ENCODE data around the gene HTRA2.

HTRA2 gene

GRCh38 chr2:74515271-74515980 is 14.3 kb upstream of the HTRA2 start:
- no peak for DNase-seq (ENCODE audit: low read depth in 1 of 2, low spot score in 1 of 2)

DNA sequence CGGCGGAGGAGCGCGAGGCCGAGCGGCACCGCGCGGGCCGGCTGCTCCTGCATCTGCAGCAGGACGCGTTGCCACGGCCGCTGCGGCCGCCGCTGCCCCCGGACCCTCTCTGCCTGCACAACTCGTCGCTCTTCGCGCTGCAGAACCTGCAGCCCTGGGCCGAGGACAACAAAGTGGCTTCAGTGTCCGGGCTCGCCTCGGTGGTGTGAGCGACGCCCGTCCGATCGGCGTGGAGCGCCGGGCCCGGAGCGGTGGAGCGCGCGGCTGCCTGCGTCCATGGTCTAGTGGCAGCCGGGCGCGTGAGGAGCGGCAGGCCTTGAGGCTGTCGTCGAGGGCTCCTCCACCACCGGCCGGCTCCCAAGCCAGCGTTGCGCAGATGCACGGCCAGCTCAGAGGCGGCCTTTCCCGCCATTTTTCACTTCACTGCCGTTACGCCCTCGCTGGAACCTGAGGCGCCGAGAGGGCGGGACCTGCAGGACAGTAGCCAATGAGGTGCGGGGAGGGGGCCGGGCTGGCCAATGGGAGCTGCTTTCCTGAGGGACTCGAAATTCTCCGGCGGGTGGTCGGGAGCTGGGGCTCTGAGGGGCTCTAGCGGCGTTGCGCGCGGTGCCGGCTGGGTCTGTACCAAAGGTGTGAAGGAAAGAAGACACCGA is 13.6 kb upstream of the HTRA2 start:
- peak; percentile 49 to 76 for DNase-seq (ENCODE audit: low read depth in 1 of 2, low spot score in 1 of 2)

DNA sequence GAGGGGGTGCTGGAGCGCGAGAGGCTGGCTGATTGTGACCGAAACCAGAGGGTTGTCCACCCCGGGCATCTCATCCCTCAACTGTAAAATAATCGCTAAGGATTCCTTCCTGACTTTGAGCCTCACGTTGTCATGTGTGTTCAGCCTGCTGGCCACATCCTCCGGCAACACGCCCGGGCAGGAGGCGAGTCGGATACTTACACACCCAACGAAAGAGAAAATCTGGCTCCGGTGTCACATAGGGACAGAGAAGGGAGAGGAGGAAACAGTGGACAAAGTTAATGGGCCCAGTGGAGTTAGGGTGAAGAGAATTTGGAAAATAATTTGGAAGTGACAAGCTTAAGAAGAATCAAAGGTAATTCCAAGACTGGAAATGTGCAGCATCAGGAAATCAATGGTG is 13.1 kb upstream of the HTRA2 start:
- no peak for DNase-seq (ENCODE audit: low read depth in 1 of 2, low spot score in 1 of 2)

DNA sequence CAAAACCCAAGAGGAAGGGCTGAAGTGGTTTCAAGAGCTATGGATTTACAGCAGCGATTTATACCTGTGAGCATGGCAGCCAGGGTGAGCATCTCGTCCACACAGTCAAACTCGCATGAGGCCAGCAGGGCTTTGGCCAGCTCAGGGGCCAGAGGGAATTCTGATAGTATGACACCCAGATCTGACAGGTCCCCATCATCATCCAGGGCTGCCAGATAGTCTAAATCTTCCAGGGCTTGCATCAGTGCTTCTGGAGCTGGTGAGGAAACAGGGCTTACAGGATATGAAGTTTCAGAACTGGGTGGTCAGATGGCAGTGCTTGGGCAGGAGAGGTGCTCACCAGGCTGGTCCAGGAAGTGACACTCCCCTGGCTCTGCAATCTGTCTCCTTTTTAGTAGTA is 7.2 kb upstream of the HTRA2 start:
- DNase-seq (ENCODE audit: low read depth in 1 of 2, low spot score in 1 of 2): no peak

DNA sequence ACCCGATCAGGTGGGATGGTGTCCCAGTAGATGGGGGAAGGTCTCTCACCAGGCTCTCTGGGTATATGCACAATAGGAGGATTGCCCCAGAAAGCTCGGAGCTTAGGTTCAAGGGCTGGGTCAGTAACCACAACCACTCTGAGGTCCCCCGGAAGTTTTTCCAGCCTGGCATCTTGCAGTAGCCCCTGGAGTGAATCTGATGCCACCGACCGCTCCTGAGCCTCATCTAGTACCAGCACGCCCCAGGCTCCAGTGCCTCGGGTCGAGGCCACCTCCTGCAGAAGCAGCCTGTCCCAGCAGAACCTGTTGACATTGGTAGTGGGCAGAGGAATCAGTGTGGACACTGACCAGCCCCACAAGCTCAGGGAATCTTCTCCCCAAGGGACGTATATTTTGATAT is 5.7 kb upstream of the HTRA2 start:
- DNase-seq (ENCODE audit: low read depth in 1 of 2, low spot score in 1 of 2): no peak

DNA sequence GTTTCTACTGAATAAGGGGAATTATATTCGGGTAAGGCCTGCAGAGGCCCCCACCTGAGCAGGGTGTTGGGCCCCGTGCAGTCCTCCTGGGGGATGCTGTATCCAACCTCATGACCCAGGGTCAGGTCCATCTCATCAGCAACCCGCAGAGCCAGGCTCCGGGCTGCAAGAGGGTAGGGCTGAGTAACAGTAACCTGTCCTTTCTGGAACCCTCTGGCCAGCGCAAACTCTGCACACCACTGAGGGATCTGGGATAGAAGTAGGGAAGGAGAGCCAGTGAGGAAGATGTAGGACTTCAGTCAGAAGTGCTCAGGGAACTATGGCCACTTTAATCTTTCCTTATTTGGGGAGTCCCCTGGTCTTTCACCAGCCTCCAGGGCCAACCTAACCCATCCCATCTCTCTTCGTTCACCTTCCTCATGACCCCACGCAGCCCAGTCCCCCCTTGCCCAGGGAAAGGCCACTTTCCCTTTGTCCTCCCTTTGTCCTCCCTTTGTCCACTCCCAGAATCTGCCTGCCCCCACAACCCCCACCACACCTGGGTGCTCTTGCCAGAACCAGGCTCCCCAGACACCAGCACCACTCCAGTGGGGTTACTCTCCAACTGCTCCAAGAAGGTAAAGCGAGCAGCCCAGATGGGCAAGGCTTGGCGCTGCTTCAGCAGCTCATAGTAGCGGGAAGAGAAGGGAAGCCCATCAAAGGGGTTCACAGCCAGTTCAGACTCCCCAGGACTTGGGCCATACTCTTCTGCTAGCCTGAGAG is 4.6 kb upstream of the HTRA2 start:
- DNase-seq (ENCODE audit: low read depth in 1 of 2, low spot score in 1 of 2): no peak

GRCh38 chr2:74525717-74526648 is 3.8 kb upstream of the HTRA2 start, which contains the start of gene DQX1:
Gene DQX1 (minus strand): TSS chr2:74526231. CDS start chr2:74525729, 502 bp downstream.
- no peak for DNase-seq (ENCODE audit: low read depth in 1 of 2, low spot score in 1 of 2)

DNA sequence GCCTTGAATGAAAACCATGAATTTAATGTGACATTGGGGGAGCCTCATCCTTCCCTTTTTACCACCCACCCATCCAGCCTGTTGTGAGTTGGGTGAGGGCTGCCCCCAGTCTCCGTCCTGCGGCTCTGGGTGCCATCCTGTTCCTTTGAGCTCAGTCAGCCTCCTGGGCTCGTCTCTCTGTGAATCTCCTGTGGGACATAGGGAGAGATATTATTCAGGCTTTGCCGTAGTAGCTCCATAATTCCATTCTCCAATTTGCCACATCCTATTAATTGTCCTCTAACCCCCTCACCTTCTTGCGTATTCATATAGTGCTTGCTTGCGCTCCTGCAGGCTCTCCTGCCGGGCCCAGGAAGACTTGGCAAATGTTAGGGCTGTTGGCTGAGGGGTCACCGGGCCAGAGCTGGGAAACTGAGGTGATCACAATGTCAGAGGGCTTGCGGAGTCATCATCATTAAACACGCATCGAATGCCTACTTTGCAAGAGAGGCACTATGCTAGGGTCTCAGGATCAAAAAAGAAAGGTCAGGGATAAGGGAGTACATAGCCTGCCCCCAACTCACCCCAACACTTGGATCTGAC is 3.0 kb upstream of the HTRA2 start:
- DNase-seq (ENCODE audit: low read depth in 1 of 2, low spot score in 1 of 2): no peak

DNA sequence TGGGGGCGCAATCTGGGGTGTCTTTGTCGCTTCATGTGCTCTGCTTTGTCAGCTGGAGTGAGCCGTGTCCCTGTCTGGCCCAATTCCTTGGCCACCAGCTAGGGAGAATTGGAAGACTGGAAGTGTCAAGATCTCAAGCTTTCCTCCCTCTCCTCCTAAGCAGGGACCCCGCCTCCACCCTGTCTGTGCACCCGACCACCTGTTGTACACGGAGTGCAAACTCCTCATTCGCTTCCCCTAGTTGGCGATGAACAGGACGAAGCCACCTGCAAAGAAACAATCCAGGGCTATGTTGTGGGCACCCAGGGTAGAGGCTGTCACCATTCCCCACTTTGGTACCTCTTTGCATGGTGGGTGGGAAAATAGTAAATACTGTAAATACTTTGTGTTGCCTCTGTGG is 2.0 kb upstream of the HTRA2 start:
- no peak for DNase-seq (ENCODE audit: low read depth in 1 of 2, low spot score in 1 of 2)

DNA sequence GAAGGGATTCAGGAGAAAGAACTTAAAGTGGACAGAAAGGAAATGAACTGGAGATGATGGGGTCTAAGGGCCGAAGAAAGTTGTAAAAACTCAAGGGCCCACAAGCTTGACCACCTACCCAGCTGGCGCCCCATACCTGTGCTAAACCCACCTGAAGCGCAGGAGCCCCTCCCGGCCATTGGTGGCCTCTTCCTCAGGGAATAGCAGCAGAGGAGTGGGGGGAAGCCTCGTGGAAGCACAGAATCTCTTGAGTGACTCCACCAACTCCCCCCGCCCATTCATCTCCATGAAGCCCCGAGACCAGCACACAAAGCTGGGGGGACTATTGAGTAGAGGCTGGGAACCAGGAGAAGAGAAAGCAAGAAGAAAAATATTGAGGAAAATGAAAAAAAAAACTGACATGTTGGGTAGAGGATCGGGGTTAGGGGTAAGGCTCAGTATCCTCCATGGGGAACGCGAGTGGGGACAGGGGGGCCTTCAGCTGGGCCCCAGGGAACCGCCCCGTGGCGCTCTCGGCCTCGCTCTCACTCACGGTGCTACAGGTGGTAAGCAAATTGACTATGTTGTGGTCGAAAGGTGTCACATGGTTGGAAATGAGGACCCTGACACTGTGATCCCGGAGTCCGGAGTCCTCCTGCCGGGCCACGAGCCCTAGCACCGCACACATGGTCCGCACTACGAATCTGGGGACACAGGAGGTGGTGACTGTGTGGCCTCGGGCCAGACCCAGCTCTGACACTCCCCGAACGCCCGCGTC is 955 bp upstream of the HTRA2 start:
- DNase-seq (ENCODE audit: low read depth in 1 of 2, low spot score in 1 of 2): no peak

- DNase-seq (ENCODE audit: low read depth in 1 of 2, low spot score in 1 of 2): no peak
These were observed 780 bp downstream of the HTRA2 start for GRCh38 chr2:74530239-74531187.

DNA sequence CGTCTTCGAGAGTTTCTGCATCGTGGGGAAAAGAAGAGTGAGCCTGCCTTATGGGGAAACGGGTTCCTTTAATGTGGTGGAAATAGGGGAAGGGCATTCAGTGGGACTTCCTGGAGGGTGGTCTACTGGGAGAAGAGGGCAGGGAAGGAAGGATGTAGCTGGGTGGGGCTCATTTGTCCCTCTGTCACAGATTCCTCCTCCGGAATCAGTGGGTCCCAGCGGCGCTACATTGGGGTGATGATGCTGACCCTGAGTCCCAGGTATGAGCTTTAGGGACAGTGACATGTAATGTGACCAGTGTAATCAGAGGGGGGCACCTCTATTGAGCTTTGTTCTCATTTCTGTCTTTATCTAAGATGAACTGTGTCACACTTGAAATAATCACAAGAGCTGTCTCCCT is 1.9 kb downstream of the HTRA2 start:
- no peak for DNase-seq (ENCODE audit: low read depth in 1 of 2, low spot score in 1 of 2)

GRCh38 chr2:74532222-74532621 is 2.5 kb downstream of the HTRA2 start:
- no peak for DNase-seq (ENCODE audit: low read depth in 1 of 2, low spot score in 1 of 2)

DNA sequence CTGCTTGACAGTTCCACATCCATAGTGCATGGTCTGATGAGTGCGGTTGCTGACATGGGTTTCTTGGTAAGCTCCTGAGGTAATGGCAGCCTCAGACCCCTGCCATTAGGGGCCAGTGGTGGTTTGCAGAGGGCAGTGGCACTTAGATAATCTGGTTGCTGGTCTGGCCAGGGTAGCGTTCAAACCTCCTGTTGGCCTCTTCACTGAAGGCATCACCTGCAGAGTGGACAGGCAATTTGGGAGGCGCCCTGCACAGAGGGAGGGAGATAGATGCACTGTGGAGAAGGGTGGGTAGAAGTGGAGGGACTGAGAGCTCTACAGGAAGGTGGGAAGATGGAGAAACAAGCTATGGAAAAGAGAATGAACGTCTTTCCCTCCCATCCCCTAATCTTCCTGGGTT is 3.7 kb downstream of the HTRA2 start:
- no peak for DNase-seq (ENCODE audit: low read depth in 1 of 2, low spot score in 1 of 2)

DNA sequence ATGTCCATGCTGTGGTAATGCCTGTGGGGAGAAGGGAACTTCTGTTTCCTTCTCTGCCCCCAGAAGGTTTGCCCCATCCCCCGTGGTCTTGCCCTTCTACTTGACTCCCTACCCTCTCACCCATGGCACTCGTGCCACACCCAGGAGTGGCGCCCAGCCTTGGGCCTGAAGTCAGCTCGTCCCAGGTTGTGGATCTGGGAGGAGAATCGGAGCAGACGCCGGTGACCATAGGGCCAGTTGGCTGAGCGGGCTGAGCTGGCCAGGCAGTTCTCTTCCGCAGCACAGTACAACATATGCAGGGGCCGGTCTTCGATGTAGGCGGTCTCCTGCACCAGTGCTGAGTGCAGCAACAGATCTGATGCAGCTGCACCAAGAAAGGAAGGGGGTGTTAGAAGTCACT is 4.7 kb downstream of the HTRA2 start:
- no peak for DNase-seq (ENCODE audit: low read depth in 1 of 2, low spot score in 1 of 2)

GRCh38 chr2:74535440-74535965 is 5.8 kb downstream of the HTRA2 start:
- DNase-seq (ENCODE audit: low read depth in 1 of 2, low spot score in 1 of 2): no peak

DNA sequence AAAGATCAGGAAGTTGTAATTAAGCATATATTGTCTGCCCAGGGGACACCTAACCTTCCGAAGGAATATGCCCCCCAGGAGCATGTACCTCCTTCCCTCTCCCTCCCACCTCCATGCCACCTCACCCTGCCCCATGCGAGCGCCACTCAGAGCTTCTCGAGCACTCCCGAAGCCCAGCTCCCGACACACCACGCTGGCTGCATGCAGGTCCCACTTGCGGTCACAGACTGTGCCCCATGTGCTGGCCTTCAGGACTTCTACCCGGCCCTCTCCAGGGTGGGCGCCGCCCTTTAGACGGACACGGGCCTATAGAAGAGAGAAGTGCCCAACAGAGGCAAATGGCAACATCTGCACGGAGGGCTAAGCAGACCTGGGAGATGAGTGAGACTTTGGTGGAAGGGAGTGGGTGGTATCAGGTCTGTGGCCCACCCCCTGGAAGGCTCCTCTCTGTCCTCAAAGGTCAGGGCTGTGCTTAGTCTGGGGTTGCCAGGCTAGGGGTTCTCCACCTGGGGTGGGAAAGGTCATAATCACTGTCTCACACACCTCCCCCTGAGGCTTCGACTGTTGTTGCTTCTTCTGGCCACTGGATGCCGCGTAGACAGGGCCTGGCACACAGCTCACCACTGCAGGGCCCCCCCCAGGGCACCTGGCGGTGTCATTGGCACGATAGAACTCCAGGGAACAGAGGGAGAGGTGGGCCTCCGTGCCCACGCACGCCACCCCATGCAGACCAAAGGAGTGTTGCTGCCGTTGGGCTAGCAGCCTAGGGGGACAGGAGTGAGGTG is 6.6 kb downstream of the HTRA2 start:
- DNase-seq (ENCODE audit: low read depth in 1 of 2, low spot score in 1 of 2): no peak

DNA sequence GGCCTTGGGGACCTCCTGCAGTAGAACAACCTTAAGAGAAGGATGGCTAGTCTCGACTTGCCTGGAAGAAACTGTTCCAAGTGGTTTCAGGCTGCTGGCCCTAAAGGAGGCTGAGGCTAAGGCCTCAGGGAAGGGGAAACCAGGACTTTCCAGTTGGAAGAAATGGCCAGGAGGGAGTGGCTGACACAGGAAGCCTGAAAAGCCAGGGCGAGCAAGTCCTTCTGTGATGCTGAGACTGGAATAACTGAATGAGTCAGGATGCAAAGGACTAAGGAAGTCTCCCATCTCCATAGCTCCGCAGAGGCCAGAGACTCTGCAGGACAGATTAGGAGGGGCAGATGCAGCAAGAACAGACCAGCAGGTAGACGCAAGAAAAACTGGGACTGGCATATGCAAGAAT is 7.4 kb downstream of the HTRA2 start:
- DNase-seq (ENCODE audit: low read depth in 1 of 2, low spot score in 1 of 2): no peak
